Measurements from ENCODE around the gene LRTM1. TPM values are rescaled to one million over a fixed set of nuclear protein-coding genes. Genes with fewer than 3 reads are reported as not detected.

LRTM1 gene
- polyA plus RNA-seq, 2 of the 4 experiments (the other 2 are of a cell fraction), result not detected

DNA sequence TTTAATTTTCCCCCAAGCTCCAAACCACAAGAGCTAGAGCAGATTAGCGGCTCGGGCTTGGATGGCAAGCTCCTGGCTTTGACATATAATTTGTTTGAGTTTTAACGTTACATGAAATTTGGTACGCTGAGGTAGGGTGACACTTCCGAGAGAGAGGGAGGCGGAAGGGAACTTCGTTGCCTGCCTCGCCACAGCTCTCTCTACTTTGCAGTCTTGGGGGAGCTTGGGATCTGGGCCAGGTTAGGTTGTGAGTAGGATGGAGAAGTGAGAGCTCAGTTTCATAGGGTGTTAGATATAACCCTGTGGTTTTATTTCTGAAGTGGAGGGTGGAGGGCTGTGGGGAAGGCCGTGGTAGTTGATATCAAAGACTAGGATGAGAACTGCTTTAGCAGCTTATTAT is 39.7 kb downstream of the LRTM1 start:
- Histone ChIP-seq H3K4me3 (no peak overlapping the region), H3K9me3 (0 out of 3 replicates have a peak, but pooled peaks cover 3% of the 10 kb centered on the region), H3K27ac (peak overlapping the region in 1 of 2 experiments; percentile 13; a peak in 1 of 6 replicates), H3K4me2 (no peak overlapping the region), H3K4me1 (peaks cover 27% of the 10 kb centered on the region)
- FAIRE-seq (no peak), DNase-seq (ENCODE audit: low read depth in 1 of 2, low spot score in 1 of 2) (no peak), ATAC-seq (no peak)
- POLR2A ChIA-PET, result no interaction called here
- TF ChIP-seq KDM1A (IDR thresholded peaks at IDR 0.05; ENCODE audit: low read depth), result no peak
- TF ChIP-seq, protein P1, sequence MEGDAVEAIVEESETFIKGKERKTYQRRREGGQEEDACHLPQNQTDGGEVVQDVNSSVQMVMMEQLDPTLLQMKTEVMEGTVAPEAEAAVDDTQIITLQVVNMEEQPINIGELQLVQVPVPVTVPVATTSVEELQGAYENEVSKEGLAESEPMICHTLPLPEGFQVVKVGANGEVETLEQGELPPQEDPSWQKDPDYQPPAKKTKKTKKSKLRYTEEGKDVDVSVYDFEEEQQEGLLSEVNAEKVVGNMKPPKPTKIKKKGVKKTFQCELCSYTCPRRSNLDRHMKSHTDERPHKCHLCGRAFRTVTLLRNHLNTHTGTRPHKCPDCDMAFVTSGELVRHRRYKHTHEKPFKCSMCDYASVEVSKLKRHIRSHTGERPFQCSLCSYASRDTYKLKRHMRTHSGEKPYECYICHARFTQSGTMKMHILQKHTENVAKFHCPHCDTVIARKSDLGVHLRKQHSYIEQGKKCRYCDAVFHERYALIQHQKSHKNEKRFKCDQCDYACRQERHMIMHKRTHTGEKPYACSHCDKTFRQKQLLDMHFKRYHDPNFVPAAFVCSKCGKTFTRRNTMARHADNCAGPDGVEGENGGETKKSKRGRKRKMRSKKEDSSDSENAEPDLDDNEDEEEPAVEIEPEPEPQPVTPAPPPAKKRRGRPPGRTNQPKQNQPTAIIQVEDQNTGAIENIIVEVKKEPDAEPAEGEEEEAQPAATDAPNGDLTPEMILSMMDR (IDR thresholded peaks at IDR 0.05), result no peak
- no peak for TF ChIP-seq POLR2A (IDR thresholded peaks at IDR 0.05; ENCODE audit: low read length)
- no peak for TF ChIP-seq EHMT2 (IDR thresholded peaks at IDR 0.05; ENCODE audit: low read depth)
- TF ChIP-seq RNF2 (IDR thresholded peaks at IDR 0.05; ENCODE audit: borderline replicate concordance, low read depth), result no peak
- no peak for TF ChIP-seq RAD21 (conservative IDR thresholded peaks at IDR 0.05 in 1 of 2, IDR thresholded peaks at IDR 0.05 in 1 of 2)
- TF ChIP-seq, protein P2, sequence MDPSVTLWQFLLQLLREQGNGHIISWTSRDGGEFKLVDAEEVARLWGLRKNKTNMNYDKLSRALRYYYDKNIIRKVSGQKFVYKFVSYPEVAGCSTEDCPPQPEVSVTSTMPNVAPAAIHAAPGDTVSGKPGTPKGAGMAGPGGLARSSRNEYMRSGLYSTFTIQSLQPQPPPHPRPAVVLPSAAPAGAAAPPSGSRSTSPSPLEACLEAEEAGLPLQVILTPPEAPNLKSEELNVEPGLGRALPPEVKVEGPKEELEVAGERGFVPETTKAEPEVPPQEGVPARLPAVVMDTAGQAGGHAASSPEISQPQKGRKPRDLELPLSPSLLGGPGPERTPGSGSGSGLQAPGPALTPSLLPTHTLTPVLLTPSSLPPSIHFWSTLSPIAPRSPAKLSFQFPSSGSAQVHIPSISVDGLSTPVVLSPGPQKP (IDR thresholded peaks at IDR 0.05; ENCODE audit: low read depth, low read length), result no peak
- no peak for TF ChIP-seq NFE2L2 (conservative IDR thresholded peaks at IDR 0.05; ENCODE audit: low read length)
- TF ChIP-seq SMC3 (IDR thresholded peaks at IDR 0.05), result no peak
- TF ChIP-seq CHD2 (IDR thresholded peaks at IDR 0.05; ENCODE audit: low read length, partially characterized antibody), result no peak
- TF ChIP-seq, protein P3, sequence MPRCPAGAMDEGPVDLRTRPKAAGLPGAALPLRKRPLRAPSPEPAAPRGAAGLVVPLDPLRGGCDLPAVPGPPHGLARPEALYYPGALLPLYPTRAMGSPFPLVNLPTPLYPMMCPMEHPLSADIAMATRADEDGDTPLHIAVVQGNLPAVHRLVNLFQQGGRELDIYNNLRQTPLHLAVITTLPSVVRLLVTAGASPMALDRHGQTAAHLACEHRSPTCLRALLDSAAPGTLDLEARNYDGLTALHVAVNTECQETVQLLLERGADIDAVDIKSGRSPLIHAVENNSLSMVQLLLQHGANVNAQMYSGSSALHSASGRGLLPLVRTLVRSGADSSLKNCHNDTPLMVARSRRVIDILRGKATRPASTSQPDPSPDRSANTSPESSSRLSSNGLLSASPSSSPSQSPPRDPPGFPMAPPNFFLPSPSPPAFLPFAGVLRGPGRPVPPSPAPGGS (IDR thresholded peaks at IDR 0.05), result no peak
- TF ChIP-seq, protein P4, sequence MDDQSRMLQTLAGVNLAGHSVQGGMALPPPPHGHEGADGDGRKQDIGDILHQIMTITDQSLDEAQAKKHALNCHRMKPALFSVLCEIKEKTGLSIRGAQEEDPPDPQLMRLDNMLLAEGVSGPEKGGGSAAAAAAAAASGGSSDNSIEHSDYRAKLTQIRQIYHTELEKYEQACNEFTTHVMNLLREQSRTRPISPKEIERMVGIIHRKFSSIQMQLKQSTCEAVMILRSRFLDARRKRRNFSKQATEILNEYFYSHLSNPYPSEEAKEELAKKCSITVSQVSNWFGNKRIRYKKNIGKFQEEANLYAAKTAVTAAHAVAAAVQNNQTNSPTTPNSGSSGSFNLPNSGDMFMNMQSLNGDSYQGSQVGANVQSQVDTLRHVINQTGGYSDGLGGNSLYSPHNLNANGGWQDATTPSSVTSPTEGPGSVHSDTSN (IDR thresholded peaks at IDR 0.05), result no peak
- no peak for TF ChIP-seq TP53 (CRISPR knock-in tag; IDR thresholded peaks at IDR 0.05)
- no peak for TF ChIP-seq RCOR1 (IDR thresholded peaks at IDR 0.05; ENCODE audit: low read depth, low read length)
- TF ChIP-seq TFCP2L1 (CRISPR knock-in tag; IDR thresholded peaks at IDR 0.05), result no peak
- TF ChIP-seq KDM5A (IDR thresholded peaks at IDR 0.05), result no peak
- WGBS (ENCODE audit: missing lambda C conversion rate), result 72% methylated on average over 9 of the region's 9 CpGs
- CTCF ChIA-PET, result no interaction called here

DNA sequence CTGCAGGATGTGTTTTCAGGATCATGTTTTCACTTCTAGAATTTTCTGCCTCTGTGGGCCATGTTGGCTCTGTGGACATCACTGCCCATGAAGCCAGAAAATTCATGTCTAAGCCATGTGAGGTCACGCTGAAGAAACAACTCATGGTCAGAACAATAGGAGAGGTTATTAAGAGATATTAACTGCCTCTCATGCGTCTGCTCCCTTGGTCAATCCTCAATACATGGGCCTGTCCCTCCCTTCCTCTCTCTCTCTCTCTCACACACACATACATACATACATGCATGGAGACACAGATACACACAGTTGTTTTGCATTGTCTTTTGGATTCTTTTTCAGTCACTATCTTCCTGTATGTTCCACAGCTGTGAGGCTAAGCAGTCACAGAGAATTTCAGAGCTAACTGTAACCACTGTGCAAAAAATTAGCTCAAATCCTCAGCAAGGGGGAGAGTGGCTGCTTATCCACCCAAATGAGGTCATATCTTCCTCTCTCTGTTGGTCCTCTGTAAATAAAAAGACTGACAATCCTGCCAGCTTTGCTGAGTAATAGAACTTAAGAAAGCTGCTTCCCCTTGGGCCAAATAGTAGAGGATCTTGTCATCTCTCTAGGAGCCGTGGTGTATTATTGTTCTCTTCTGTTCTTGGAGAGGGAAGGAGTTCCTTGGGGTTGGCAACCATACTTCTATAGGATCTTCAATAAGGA is 45.6 kb downstream of the LRTM1 start:
- H3K4me2 ChIP-seq, result peak overlapping the region; percentile 65
- WGBS (ENCODE audit: missing lambda C conversion rate), result 17% methylated on average over 3 of the region's 3 CpGs
- TF ChIP-seq JUN (IDR thresholded peaks at IDR 0.05) (peak in 1 of 2 experiments; percentile 24; a peak in 1 of 5 replicates), MAFK (IDR thresholded peaks at IDR 0.05; ENCODE audit: partially characterized antibody) (no peak), GATA3 (IDR thresholded peaks at IDR 0.05; ENCODE audit: borderline replicate concordance) (peak; percentile 13; the same call in 1 of the 2 replicates), JUNB (IDR thresholded peaks at IDR 0.05) (peak; percentile 37; the same call in 1 of the 2 replicates)
- TF ChIP-seq, protein P5, sequence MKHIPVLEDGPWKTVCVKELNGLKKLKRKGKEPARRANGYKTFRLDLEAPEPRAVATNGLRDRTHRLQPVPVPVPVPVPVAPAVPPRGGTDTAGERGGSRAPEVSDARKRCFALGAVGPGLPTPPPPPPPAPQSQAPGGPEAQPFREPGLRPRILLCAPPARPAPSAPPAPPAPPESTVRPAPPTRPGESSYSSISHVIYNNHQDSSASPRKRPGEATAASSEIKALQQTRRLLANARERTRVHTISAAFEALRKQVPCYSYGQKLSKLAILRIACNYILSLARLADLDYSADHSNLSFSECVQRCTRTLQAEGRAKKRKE (CRISPR knock-in tag; IDR thresholded peaks at IDR 0.05; ENCODE audit: low read depth), result no peak
- peaks cover 22% of the 10 kb centered on the region for H3K4me1 ChIP-seq
- ATAC-seq (peak; percentile 74 to 98), DNase-seq (ENCODE audit: low read depth in 1 of 2, low spot score in 1 of 2) (peak; percentile 25 to 60), FAIRE-seq (no peak)
- POLR2A ChIA-PET, result no interaction called here
- CTCF ChIA-PET, result interaction anchor here (1.4 kb wide), 1 partner anchor 9 kb away, joined by 9 read pairs; no protein-coding TSS in a partner anchor
- H3K9me3 ChIP-seq, result no peaks in the 10 kb centered on the region
- peak overlapping the region; percentile 65 to 82 for H3K27ac ChIP-seq
- no peak overlapping the region for H3K4me3 ChIP-seq

All from A549 (cell line).